NB4 (cell line): ENCODE results near the gene DOCK3.

ENCODE experiments used
- DNase-seq: peaks from one replicate; pipeline ENCODE4 v3.0.0; 2010; ENCODE audit warnings: low read depth
- H3K4me3 ChIP-seq: one replicate; pipeline ENCODE4 v1.5.1; 2011; ENCODE audit warnings: mild to moderate bottlenecking, low read depth, low read length, moderate library complexity
- MYC ChIP-seq: IDR thresholded peaks from 2 replicates; pipeline ENCODE4 v1.6.1; 2011; ENCODE audit warnings: low read depth, low read length
- POLR2A ChIP-seq: IDR thresholded peaks from 2 replicates; pipeline ENCODE4 v1.6.1; 2011; ENCODE audit warnings: mild to moderate bottlenecking; ENCODE audit not compliant: insufficient read length; ENCODE audit errors: extremely low read depth
- TF ChIP-seq, protein P1 (sequence below): IDR thresholded peaks from 2 replicates; pipeline ENCODE4 v1.6.1; 2011; ENCODE audit warnings: low read depth, low read length
- TF ChIP-seq, protein P2 (sequence below): IDR thresholded peaks from one replicate; pipeline ENCODE4 v1.5.1; 2012; ENCODE audit warnings: low read depth, low read length

Gene DOCK3

DNA sequence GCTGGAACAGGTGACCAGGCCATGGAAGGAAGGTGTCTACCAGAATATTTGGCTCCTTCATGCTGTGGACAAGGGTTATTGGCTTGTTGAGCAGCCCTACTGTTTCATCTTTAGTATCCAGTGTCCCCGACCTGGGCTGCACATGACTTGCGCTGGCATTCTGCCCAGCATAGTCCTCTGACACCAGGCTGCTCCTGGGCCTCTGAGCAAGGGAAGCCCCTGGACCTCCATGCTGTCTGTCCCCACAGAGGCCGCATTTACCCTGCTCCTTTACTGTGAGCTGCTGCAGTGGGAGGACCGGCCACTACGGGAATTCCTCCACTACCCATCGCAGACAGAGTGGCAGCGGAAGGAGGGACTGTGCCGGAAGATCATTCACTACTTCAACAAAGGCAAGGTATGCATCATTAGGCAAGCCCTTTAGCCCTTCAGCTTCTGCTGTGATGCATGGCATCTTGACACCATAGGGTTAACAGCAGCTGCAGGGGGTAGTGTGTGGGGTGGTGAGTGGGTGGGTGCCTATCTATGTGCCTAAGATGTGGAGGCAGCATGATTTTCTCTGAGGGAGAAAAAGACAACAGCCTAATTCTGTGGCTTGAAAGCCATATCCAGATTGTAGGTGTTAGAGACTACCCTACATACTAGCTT is 666.4 kb downstream of the DOCK3 start:
- TF ChIP-seq POLR2A (no peak), MYC (no peak)
- TF ChIP-seq, protein P1, sequence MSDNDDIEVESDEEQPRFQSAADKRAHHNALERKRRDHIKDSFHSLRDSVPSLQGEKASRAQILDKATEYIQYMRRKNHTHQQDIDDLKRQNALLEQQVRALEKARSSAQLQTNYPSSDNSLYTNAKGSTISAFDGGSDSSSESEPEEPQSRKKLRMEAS, result no peak
- TF ChIP-seq, protein P2, sequence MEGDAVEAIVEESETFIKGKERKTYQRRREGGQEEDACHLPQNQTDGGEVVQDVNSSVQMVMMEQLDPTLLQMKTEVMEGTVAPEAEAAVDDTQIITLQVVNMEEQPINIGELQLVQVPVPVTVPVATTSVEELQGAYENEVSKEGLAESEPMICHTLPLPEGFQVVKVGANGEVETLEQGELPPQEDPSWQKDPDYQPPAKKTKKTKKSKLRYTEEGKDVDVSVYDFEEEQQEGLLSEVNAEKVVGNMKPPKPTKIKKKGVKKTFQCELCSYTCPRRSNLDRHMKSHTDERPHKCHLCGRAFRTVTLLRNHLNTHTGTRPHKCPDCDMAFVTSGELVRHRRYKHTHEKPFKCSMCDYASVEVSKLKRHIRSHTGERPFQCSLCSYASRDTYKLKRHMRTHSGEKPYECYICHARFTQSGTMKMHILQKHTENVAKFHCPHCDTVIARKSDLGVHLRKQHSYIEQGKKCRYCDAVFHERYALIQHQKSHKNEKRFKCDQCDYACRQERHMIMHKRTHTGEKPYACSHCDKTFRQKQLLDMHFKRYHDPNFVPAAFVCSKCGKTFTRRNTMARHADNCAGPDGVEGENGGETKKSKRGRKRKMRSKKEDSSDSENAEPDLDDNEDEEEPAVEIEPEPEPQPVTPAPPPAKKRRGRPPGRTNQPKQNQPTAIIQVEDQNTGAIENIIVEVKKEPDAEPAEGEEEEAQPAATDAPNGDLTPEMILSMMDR, result no peak
- DNase-seq, result no peak
- H3K4me3 ChIP-seq, result no peak overlapping the region

DNA sequence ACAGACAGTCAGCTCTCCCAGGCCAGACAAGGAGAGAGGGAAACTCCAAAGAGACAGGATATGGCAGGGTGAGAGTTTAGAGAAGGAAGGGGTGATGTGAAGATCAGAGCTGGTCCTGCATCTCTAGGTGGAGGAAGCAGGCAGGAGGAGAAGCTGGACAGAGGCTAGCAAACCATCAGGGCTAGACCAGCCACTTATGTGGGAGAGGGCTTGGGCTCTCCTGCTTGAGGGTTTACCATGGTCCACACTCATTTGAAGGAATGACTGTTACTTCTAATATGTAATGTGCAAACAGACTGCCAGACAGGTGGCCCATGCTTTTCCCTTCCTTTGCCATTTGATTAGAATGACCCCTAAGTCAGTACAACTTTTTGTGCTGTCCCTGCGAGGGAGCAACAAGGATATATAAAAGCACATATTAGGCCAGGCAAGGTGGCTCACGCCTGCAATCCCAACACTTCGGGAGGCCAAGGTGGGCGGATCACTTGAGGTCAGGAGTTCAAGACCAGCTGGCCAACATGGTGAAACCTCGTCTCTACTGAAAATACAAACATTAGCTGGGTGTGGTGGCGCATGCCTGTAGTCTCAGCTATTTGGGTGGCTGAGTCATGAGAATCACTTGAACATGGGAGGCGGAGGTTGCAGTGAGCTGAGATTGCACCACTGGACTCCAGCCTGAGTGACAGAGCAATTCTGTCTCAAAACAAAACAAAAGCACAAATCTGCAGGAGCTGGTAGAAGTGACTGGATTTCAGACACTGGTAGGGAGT is 669.4 kb downstream of the DOCK3 start:
- no peak overlapping the region for H3K4me3 ChIP-seq
- TF ChIP-seq, protein P1, result no peak
- TF ChIP-seq, protein P2, result no peak
- DNase-seq, result no peak

DNA sequence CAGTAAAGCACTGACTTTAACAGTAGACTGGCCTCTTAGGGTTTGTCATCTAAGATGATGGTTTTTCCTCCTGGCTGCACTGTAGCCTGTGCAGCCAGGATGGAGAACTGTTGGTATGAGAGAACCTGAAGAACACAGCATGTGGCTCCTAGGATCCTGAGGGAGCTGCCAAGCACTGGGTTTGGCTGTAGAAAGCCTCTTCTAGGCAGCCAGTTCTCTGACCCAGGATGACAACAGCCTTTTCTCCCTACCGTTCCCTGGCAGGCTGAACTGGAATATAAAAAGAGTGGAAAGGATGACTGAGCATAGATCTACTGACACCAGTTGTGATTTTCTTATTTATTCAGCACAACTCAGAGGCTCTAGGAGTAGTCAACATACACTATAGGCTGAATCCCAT is 676.0 kb downstream of the DOCK3 start:
- TF ChIP-seq, protein P2, result no peak
- no peak for TF ChIP-seq MYC
- TF ChIP-seq, protein P1, result no peak
- no peak for TF ChIP-seq POLR2A
- DNase-seq, result no peak
- no peak overlapping the region for H3K4me3 ChIP-seq

DNA sequence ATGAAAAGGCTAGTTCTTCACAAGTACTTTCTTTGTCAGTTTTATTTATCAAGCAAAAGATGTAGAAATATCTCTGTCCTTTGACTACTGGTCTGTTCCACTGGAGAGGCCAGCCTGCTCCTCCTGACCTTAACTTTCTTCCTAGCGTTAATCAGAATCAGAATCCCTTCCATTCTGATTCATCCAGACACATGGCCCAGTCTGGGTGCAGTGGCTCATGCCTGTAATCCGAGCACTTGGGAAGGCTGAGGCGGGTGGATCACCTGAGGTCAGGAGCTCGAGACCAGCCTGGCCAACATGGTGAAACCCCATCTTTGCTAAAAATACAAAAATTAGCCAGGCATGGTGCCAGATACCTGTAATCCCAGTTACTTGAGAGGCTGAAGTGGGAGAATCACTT is 678.4 kb downstream of the DOCK3 start:
- no peak overlapping the region for H3K4me3 ChIP-seq
- TF ChIP-seq POLR2A (no peak), MYC (no peak)
- TF ChIP-seq, protein P2, result no peak
- TF ChIP-seq, protein P1, result no peak
- no peak for DNase-seq

DNA sequence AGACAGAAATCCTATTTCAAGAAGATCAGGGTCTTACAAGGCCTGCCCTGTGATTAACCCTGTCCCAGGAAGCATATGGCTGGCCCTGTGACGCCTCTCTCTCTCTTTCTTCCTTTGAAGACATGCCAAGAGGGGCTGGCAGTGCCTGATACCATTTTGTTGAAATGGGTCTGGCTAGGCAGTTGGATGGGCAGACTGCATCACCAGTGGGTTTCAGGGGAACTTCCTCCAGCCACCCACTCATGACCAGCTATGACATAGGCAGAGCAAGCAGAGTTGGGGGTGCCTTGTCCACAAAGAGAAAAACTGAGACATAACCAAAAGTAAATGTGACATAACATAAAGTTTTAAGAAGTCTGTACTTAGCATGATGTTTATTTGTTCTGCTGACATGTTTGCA is 679.0 kb downstream of the DOCK3 start:
- no peak for DNase-seq
- TF ChIP-seq, protein P2, result no peak
- TF ChIP-seq MYC (no peak), POLR2A (no peak)
- TF ChIP-seq, protein P1, result no peak
- H3K4me3 ChIP-seq, result no peak overlapping the region
